A549 treated with GW870086 at 1 μM for 4 hours (cell line): ENCODE results near the gene LAMA3. TPM values are rescaled to one million over a fixed set of nuclear protein-coding genes. Genes with fewer than 3 reads are reported as not detected.

Experiments used
- total RNA-seq: library from RNA; stranded (reverse); fragments of 200-300 nt; extraction: Qiagen RNA extraction; gene quantifications from 5 replicates; pipeline ENCODE4 v1.2.3, GENCODE V29; 2022; ENCODE audit warnings: low read depth

Gene LAMA3
- 33.0 to 51.4 TPM (median 48.7 TPM) in 5 replicates for total RNA-seq

GRCh38 chr18:23689031-23689615 is at the start of gene LAMA3:
Gene LAMA3 (plus strand): TSS chr18:23689453. CDS start chr18:23689684, 231 bp downstream.

GRCh38 chr18:23662309-23663263 is 26.7 kb upstream of the LAMA3 start, which contains the start of gene ANKRD29:
Gene ANKRD29 (minus strand): TSS chr18:23662911. CDS start chr18:23662730, 181 bp downstream.

Other genes starting within 250 kb of the LAMA3 start
- gene RIOK3, start 236.2 kb upstream of the LAMA3 start, total RNA-seq = 26.6 to 37.5 TPM (median 31.0 TPM) in 5 replicates
- gene RMC1, start 185.9 kb upstream of the LAMA3 start, total RNA-seq = 12.0 to 18.8 TPM (median 16.5 TPM) in 5 replicates
- gene NPC1, start 102.9 kb upstream of the LAMA3 start, total RNA-seq = 89.1 to 109 TPM (median 103 TPM) in 5 replicates
- gene ANKRD29, start 26.5 kb upstream of the LAMA3 start, total RNA-seq = 10.6 to 17.8 TPM (median 16.6 TPM) in 5 replicates